Keratinocyte (primary cell): Measurements from ENCODE around the gene KIF1C. TPM values are rescaled to one million over a fixed set of nuclear protein-coding genes. Genes with fewer than 3 reads are reported as not detected.

Experiments used
- DNase-seq: peaks from one replicate; pipeline ENCODE4 v3.0.0-alpha.2; 2011; ENCODE audit warnings: low read depth, missing footprints, low spot score
- FAIRE-seq: peaks from 2 replicates; lab custom pipeline; 2011; peaks lifted over from hg19 to GRCh38; lab: Jason Lieb, UNC
- H2AFZ ChIP-seq: 2 replicates; pipeline ENCODE4 v1.6.0; 2012; ENCODE audit warnings: low read length, control low read depth, inconsistent platforms; ENCODE audit not compliant: control insufficient read depth
- H3K27ac ChIP-seq: 2 replicates; pipeline ENCODE4 v1.5.1; 2011; ENCODE audit warnings: low read length; ENCODE audit not compliant: control insufficient read depth, insufficient read depth
- H3K27me3 ChIP-seq: 3 replicates; pipeline ENCODE4 v1.6.0; 2011; ENCODE audit warnings: low read length; ENCODE audit not compliant: control insufficient read depth, insufficient read depth; ENCODE audit errors: extremely low read depth
- H3K36me3 ChIP-seq, 2 experiments: 2 replicates in 1 of 2; 3 replicates in 1 of 2; pipeline ENCODE4 v1.5.1; 2011; ENCODE audit warnings: low read length in 2 of 2, mild to moderate bottlenecking in 1 of 2; ENCODE audit not compliant: control insufficient read depth in 2 of 2, insufficient read depth in 2 of 2; ENCODE audit errors: extremely low read depth in 1 of 2
- H3K4me1 ChIP-seq: 3 replicates; pipeline ENCODE4 v1.5.1; 2011; ENCODE audit warnings: low read length; ENCODE audit not compliant: control insufficient read depth, insufficient read depth; ENCODE audit errors: extremely low read depth
- H3K4me2 ChIP-seq: 3 replicates; pipeline ENCODE4 v1.6.0; 2011; ENCODE audit warnings: low read depth, low read length; ENCODE audit not compliant: control insufficient read depth, insufficient read depth; ENCODE audit errors: extremely low read depth
- H3K4me3 ChIP-seq, 3 experiments: fragments of 200-600 bp in 1 of 3; sonication (generic) in 1 of 3; 2 replicates in 2 of 3; 3 replicates in 1 of 3; pipeline ENCODE4 v1.5.1; 2011 to 2016; ENCODE audit warnings: low read length in 3 of 3, mild to moderate bottlenecking in 3 of 3, control low read depth in 2 of 3, inconsistent platforms in 1 of 3, low read depth in 1 of 3, mixed read lengths in 1 of 3, mixed run types in 1 of 3, moderate library complexity in 1 of 3; ENCODE audit not compliant: control insufficient read depth in 2 of 3, insufficient read depth in 2 of 3; ENCODE audit errors: extremely low read depth in 1 of 3
- H3K79me2 ChIP-seq: 2 replicates; pipeline ENCODE4 v1.6.0; 2012; ENCODE audit warnings: low read length; ENCODE audit not compliant: control insufficient read depth, insufficient read depth
- H3K9ac ChIP-seq: 3 replicates; pipeline ENCODE4 v1.6.0; 2011; ENCODE audit warnings: low read length; ENCODE audit not compliant: control insufficient read depth, insufficient read depth; ENCODE audit errors: extremely low read depth
- H3K9me1 ChIP-seq: 3 replicates; pipeline ENCODE4 v1.6.0; 2011; ENCODE audit warnings: low read length; ENCODE audit not compliant: control insufficient read depth, insufficient read depth; ENCODE audit errors: extremely low read depth
- H3K9me3 ChIP-seq: 2 replicates; pipeline ENCODE4 v1.5.1; 2012; ENCODE audit warnings: low read depth, low read length; ENCODE audit not compliant: control insufficient read depth
- H4K20me1 ChIP-seq: 3 replicates; pipeline ENCODE4 v1.6.0; 2011; ENCODE audit warnings: low read length; ENCODE audit not compliant: control insufficient read depth, insufficient read depth; ENCODE audit errors: extremely low read depth
- CTCF ChIP-seq, 3 experiments: IDR thresholded peaks in 1 of 3; conservative IDR thresholded peaks in 1 of 3; optimal IDR thresholded peaks in 1 of 3; 2 replicates in 2 of 3; 3 replicates in 1 of 3; pipeline versions ENCODE3 to v1.5.1; 2011; ENCODE audit warnings: low read length in 3 of 3, mild to moderate bottlenecking in 3 of 3, moderate library complexity in 2 of 3, control low read depth in 1 of 3, inconsistent platforms in 1 of 3; ENCODE audit not compliant: insufficient read depth in 2 of 3; ENCODE audit errors: extremely low read depth in 1 of 3
- EZH2 ChIP-seq: IDR thresholded peaks from one replicate; pipeline ENCODE4 v1.6.1; 2012; ENCODE audit warnings: inconsistent platforms, mild to moderate bottlenecking, low read length, moderate library complexity
- dilution Hi-C: fragments of 300-500 bp; cut with MboI; formaldehyde crosslinking; loops from one replicate; pipeline ENCODE4 v1.7.0; 2020; ENCODE audit warnings: low sequenced_read_pairs; ENCODE audit not compliant: extremely low pct_ligation_motif_present
- polyA plus RNA-seq, 5 experiments: library from polyadenylated mRNA; depleted of rRNA in 3 of 5; stranded (reverse) in 3 of 5; stranded (forward) in 1 of 5; unstranded in 1 of 5; fragments of >200 nt; gene quantifications; 1 replicate in 1 of 5; 2 replicates in 3 of 5; 3 replicates in 1 of 5; pipeline versions ENCODE4 v1.2.1 to v1.2.3, GENCODE V29; 2011 to 2012; ENCODE audit warnings: missing spikeins in 2 of 5, low read depth in 1 of 5, low replicate concordance in 1 of 5

KIF1C gene
- polyA plus RNA-seq, 1 donor (not counting 4 experiments of a cell fraction or from before 2014, with no cell fraction given) = 93.7 TPM

DNA sequence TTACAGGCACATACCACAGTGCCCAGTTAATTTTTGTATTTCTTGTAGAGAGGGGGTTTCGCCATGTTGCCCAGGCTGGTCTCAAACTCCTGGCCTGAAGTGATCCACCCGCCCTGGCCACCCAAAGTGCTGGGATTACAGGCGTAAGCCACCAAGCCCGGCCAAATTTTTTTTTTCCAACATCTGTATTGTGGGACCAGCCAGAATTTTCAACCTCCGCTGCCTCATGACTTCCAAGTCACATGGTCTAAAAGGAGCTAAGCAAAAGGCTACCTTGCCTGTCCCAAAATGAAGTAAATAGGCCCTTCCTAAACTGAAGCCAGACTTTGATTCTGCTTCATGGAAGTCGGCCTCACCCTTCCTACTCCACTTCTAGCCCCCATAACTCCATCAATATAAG, 25.9 kb upstream of the KIF1C start:
- no peak for TF ChIP-seq CTCF (optimal IDR thresholded peaks at IDR 0.05 in 1 of 3, IDR thresholded peaks at IDR 0.05 in 1 of 3, conservative IDR thresholded peaks at IDR 0.05 in 1 of 3; ENCODE audit: extremely low read depth in 1 of 3, insufficient read depth in 2 of 3, low read length in 3 of 3)
- no peak for TF ChIP-seq EZH2
- Histone ChIP-seq H3K27ac (no peak overlapping the region), H3K9ac (no peak overlapping the region), H2AFZ (no peak overlapping the region), H3K27me3 (no peaks in the 10 kb centered on the region), H3K4me1 (peaks cover 21% of the 10 kb centered on the region), H3K4me2 (no peak overlapping the region), H4K20me1 (no peaks in the 10 kb centered on the region), H3K9me1 (no peaks in the 10 kb centered on the region), H3K36me3 (peaks cover 25 to 39% of the 10 kb centered on the region in 2 experiments), H3K79me2 (no peaks in the 10 kb centered on the region), H3K9me3 (no peaks in the 10 kb centered on the region), H3K4me3 (no peak overlapping the region)
- FAIRE-seq (no peak), DNase-seq (no peak)
- dilution Hi-C loops = no loop called here

- Histone ChIP-seq H3K4me2 (no peak overlapping the region), H3K36me3 (peaks cover 25 to 44% of the 10 kb centered on the region in 2 experiments), H3K9me1 (no peaks in the 10 kb centered on the region), H3K4me1 (peaks cover 20% of the 10 kb centered on the region), H3K27me3 (no peaks in the 10 kb centered on the region), H3K9me3 (no peaks in the 10 kb centered on the region), H2AFZ (no peak overlapping the region), H3K9ac (no peak overlapping the region), H3K27ac (no peak overlapping the region), H3K4me3 (no peak overlapping the region), H4K20me1 (no peaks in the 10 kb centered on the region), H3K79me2 (no peaks in the 10 kb centered on the region)
- no peak for FAIRE-seq
- TF ChIP-seq EZH2 (no peak), CTCF (optimal IDR thresholded peaks at IDR 0.05 in 1 of 3, IDR thresholded peaks at IDR 0.05 in 1 of 3, conservative IDR thresholded peaks at IDR 0.05 in 1 of 3; ENCODE audit: extremely low read depth in 1 of 3, insufficient read depth in 2 of 3, low read length in 3 of 3) (no peak)
- no peak for DNase-seq
- dilution Hi-C loops = no loop called here
Measured at GRCh38 chr17:4972322-4972721, 25.4 kb upstream of the KIF1C start.
